Renal pelvis (tissue), 4 donors: ENCODE measurements around the gene DPYD. TPM values are rescaled to one million over a fixed set of nuclear protein-coding genes. Genes with fewer than 3 reads are reported as not detected.

ENCODE experiments used
- DNase-seq: peaks from one replicate; pipeline ENCODE4 v3.0.0-alpha.2; 2013
- polyA plus RNA-seq, 3 donors: library from polyadenylated mRNA; unstranded; fragments of 120-200 nt; gene quantifications; one replicate each; pipeline ENCODE4 v1.2.1, GENCODE V29; 2013; ENCODE audit not compliant: insufficient read length in 3 of 3

DPYD gene
- polyA plus RNA-seq, 3 donors = 9.8 to 13.8 (median 12.2) TPM

DNA sequence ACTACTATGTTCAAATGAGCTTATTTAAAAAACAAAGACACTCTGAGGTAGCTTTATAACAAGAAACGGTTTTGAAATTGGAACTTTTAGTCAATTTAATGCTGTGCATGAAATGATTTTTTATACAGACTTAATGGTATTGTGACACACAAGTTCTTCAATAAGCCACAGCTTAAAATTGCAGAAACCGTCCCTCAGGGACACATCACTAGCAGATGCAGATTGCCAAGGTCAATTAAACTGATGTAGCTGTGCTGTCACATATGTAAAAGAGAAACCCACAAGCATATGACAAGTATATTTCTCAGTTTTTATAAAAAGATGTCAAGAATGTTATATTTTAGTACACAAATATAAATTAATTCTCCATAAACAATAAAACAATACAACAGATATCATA is 366.9 kb downstream of the DPYD start:
- DNase-seq = no peak

DNA sequence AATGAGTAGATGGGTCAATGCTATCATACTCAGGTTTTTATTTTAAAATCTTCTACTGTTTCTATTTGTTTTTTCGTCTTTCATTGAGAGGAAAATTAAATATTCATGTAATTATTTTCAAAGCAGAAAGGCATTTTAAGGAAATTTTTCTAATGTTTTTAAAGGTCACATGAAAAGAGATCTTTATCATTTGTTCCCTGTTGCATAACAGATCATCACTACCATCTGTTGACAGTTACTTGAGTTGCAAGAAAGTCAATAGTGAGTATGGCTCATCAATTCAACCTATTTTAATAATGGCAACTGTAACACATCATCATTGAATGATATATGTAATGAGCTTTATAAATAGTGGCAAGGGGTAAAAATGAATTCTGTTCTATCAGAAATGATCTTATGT is 369.7 kb downstream of the DPYD start:
- no peak for DNase-seq

DNA sequence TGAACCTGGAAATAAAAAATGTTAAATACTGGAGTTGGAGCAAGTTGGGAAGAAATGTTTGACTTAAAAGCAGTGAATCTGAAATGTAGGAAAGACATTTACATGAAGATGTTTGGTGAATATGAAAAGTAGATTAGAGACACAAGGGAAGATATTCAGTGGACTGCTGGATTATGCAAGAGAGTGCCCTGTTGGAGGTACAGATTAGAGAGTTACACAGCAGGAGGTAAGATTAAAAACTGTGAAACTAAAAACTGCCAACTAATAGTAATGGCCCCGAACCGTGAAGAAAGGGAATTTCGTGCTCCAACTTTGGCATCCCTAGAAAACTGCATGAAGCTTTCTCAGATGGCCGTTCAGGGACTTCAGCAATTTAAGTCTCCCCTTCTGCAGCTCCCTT is 375.4 kb downstream of the DPYD start:
- DNase-seq = no peak

DNA sequence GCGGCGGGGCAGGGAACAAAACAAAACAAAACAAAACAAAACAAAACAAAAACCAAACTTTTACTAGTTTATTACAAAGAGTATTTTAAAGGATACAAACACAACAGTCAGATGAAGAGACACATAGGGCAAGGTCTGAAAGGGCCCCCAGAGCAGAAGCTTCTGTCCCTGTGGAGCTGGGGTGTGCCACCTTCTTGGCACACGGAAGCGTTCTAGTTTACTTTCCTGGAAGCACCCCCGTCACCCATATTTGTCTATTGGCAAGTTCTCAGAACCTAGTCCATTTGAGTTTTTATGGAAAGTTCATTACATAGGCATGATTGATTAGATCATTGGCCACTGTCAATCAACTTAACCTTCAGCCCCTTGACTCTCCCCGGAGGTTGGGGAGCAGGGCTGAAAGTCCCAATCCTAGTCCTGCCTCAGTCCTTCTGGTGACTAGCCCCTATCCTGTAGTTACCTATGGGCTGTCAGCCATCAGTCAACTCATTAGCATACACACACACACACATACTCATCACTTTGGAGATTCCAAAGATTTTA is 380.4 kb downstream of the DPYD start:
- DNase-seq = no peak

DNA sequence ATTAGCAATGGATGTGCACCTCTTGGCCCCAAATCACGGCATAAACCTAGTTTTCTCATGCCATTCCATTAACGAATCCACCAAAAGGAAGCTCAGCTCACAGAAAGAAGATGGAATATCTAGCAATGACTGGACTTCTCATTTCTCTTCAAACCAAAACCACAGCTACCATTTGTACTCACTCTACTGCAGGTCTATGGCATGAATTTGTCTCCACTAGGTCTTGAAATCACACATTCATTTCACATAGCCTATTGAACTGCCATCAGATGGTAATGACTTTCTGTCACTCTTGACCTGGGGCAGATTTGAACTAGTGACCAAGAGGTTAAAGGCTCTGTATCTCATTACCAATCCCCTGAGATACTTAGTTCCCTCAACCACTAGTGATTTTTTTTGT is 382.7 kb downstream of the DPYD start:
- DNase-seq = no peak

DNA sequence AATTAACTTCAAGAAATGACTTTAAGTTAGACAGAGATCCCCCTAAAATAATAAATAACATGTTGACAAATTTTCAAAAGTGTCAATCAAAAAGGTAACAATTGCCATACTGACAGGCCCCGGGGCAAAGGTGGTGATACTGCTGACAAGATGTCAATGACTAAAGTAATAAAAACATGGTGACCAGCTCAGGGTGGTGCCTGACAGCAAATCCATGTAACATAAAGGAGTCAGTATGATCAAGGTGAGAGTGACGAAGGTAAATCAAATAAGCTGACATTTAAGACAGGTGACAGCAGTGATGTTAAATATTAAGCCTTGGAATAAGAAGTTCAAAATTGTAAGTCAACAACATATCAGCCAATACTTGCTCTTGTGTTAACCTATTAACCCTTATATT is 387.5 kb downstream of the DPYD start:
- DNase-seq = no peak

DNA sequence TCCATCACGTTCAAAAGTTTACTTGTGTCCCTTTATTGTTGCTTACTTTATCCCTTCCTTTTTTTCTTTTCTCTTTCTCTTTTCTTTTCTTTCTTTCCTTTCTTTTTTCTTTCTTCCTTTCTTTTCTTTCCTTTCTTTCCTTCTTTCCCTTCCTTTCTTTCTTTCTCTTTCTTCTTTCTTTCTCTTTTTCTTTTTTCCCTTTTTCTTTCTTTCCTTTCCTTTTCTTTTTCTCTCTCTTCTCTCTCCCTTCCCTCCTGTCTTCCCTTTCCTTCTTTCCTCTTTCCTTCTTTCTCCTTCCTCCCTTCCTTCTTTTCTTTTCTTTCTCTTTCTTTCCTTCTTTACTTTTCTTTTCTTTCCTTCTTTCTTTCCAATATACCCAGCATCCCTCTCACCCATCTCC is 391.2 kb downstream of the DPYD start:
- DNase-seq = no peak

DNA sequence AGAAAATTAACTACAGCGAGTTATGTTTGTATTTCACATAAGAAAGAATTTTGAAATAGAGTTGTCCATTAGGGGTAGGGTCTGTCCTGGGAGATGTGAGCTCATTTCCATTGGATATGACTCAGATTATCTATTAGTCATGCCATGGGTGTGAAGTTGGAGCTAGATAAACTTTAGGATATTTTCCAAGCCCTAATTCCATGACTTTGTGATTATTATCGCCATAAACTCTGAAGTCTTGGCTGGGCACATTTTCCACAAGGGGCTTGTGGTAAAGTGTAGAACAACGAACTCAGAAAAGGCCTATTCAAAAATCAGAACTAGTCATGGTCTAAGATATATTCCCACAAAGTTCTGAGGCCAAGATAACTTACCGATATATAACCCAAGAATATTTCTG is 396.6 kb downstream of the DPYD start:
- DNase-seq = no peak

DNA sequence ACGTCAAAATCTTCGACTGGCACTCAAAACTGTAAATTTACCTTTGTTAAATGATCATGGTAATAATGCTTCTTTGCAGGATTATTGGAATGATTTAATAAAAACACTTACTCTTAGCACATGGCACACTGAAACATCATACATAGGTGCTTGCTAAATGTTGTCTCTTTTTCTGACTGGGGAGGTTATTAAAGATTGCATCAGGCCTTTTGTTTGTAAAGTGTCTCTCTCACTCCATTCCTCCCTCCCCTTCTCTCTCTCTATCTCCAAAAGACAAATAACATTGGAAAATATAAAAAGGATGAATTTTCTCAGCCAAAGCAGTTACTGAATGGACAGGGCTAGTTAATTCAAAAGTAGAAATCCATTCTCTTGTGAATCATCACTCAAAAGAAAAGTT is 404.2 kb downstream of the DPYD start:
- DNase-seq = no peak

DNA sequence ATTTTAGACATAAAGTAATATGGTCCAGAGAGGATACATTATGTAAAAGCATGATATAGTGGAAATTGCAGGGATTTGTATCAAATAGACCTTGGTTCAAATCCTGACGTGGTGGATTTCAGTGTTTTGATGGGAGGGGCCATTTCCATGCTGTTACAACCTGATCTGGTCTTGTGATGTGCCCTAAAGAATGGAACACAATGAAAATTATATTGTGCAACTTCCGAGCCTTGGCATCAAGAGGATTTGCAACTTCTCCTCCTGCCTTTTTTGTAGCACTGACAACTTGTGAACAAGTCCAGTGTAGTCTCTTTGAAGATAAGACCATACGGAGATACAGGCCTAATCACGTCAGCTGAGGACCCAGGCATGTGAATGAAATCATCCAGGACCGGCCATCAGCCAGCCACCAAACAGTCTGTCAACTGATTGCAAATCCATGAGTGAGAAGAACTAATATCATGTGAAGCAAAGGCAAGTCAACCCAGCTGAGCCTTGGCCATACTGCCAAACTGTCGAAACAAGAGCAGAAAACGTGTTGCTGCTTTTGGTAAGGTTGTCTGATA is 412.1 kb downstream of the DPYD start:
- no peak for DNase-seq

DNA sequence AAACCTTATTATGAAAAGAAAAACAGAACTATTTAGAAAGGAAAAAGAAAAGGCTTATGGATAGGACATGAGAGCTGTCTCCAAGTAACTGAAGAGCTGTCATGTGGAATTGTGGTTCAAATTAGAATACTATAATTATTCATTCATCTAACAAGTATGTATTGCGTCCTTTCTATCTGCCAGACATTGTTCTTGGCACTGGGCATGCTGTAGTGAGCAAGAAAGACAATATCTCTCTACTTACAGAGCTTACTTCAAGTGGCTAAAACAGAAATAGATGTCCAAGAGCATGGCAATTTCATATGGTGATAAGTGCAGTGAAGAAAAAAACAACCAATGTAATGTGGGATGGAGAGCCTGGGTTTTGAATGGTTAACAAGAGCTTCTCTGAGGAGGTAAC is 413.0 kb downstream of the DPYD start:
- no peak for DNase-seq

DNA sequence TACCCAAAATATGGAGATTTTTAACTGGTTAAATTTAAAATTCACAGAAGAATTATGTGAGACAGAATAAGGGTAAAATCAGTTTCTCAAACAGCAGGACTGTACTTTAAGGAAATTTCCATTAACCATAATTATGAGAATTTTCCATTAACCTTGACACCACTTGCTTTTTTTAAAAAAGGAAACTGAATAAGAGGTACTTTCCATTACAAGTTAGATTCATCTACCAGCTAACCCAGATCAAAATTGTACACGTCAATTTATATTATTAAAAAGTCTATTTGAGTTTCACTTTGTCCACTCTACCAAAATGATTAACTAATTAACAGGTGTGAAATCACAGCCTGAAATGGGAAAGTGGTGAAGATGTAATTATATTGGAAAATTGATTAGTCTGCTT is 414.5 kb downstream of the DPYD start:
- no peak for DNase-seq

DNA sequence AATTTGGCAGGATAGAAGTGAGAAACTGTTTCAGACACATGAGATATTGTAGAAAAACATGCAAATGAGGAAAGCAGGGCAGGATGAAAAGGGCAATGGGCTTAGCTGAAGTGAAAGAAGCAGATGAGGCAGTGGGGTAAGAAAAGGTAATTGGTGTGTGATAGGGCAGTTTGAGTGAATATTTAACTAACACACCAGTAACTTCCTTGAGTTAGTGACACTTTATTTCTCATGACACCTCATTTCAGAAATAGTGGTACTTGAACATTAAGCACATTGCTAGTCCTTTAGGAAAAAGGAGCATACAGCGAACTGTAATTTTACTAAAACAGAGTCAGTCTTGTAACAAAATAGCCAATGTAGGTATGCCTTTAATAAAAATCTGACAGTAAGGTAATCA is 415.0 kb downstream of the DPYD start:
- DNase-seq = no peak

DNA sequence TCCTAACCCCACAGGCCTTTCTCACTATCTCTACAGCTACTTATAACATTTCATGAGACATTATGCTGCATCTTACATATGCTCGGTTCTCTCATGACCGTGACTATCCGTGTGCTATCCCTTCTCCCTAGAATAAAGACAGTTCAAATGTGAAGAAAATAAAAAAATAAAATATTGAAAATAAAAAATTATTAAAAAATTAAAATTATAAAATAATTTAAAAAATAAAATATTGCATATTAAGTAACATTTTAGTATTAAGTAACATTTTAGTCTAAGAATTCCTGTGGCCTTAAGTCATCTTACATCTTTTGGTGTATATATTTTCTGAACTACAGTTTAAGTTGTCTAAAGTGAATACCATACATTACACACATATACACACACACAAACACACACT is 415.5 kb downstream of the DPYD start:
- DNase-seq = no peak

DNA sequence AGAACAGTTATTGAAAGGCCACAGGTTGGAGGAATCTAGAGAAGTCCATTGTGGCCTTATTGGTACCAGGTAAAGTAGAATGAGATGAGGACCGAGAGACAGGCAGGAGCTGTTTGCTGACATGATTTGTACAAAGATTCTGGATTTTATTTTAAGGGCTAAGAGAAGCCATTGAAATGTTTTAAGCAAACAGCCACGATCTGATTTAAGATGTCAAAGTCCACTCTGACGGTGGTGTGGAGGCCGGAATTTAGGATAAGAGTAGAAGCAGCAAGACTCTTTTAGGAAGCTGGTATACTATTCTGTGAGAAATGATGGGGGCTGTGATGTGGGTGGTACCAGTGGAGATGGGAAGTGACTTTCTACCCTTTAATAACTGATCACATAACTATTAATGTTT is 418.5 kb downstream of the DPYD start:
- DNase-seq = no peak

DNA sequence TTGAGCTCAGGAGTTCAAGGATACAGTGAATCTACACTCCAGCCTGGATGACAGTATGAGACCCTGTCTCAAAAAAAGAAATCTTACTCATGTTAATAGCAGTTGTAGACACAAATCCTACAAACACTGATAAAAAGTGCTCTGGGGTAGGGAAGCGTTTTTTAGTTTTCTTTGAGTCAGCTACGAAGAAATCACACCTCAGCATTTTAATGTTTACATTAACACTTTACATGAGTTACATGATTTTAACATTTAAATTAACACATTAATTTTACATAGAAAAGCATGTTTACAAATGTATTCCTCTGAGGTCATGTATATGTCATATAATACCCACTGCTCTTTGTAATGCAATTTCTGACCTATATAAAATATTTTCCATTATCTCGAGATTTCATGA is 419.2 kb downstream of the DPYD start:
- no peak for DNase-seq

DNA sequence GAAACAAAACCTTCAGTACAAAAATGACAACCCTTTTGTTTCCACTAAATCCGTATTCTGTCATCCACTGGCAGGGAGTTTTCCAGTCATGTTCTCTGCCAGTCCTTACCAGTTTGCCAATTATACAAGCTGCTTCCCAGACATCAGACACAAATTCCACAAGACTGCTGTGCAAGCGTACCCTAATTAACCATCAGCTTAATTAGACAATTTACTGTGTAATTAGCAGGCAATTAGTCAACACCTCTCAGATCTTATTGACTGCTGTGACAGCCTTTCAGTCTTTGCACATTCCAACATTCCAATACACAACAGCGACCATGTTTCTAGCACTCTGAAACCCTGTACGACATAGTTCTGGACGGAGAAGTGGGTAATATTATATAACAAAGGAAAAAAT is 420.1 kb downstream of the DPYD start:
- DNase-seq = no peak

DNA sequence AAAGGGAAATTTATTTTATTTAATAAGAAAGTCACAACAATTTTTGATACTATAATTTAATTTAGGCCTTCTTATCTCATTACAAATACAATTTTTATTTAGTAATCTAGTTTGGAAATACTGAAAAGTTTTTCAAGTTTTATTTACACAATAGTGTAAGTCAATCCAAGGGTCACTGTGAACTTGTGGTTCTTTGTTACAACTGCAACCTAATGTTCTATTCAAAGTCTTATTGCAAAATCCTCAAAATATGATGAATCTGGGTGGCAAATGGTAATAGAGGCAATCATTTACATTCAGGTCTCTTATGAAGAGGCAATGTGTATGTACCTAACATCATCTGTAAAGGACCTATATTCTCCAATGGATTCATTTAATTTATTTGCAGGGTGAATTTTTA is 421.2 kb downstream of the DPYD start:
- no peak for DNase-seq

DNA sequence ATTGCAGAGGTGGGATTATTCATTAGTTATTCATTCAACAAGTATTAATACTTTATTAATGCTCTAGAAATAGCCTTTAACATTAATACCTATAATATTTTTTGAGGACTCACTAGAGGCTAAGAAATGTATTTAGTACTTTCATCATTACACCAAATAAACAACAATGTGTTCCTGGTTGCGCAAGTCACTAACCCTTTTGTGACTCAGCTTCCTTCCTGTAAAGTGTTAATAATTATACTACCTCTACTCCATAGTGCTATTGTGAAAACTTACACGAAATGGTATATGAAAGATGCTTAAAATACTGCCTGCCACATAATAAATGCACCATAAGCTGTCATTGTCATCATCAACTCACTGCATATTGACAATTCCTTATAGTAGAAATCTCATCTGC is 431.0 kb downstream of the DPYD start:
- no peak for DNase-seq

DNA sequence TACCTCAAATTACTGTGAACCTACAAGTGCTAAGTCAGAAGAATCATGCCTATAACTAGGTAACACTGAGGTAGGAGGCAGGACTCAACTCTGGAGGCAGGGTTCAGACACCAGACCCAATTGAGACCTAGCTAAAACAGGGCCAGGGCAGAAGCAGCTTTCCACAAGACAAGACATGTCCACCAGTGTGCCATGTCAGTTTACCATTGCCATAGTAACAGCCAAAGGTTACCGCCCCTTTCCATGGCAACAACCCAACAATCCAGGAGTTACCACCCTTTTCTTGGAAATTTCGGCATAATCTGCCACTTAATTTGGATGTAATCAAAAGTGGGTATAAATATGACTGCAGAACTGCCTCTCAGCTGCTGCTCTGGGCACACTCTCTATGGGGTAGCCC is 432.3 kb downstream of the DPYD start:
- DNase-seq = no peak

DNA sequence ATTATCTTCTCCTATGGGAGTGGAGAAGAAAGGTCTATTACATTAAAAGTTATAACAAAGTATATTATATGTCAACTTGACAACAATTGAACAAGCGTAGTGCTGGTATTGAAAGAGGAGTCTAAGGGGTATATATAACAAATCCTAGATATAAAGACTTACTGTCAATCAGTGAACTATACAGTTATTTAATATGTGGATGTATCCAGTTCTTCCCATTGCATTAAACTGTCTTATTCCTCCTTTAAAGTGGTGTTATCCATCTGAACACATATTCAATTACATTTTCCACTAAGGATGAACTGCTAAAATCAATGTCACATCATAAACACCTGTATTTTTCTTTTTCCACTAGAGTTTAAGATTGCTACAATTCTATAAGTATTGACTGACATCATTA is 438.8 kb downstream of the DPYD start:
- no peak for DNase-seq

DNA sequence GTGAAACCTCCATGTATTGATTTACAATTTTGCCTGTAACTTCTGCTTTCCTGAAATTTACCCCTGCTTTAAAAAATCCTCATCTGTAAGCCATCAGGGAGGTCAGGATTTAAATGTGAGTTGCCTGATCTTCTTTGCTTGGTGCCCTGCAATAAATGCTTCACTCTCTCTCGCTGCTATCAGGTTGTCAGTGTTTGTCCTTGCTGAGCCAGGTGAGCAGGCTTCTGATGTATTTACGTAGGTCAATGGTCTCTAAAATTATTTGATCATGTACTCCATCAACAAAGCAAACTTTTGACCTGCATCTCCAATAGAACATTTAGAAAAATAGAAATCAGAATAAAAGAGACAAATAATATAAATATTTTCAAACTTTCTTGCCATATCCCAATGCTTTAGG is 453.4 kb downstream of the DPYD start:
- no peak for DNase-seq

DNA sequence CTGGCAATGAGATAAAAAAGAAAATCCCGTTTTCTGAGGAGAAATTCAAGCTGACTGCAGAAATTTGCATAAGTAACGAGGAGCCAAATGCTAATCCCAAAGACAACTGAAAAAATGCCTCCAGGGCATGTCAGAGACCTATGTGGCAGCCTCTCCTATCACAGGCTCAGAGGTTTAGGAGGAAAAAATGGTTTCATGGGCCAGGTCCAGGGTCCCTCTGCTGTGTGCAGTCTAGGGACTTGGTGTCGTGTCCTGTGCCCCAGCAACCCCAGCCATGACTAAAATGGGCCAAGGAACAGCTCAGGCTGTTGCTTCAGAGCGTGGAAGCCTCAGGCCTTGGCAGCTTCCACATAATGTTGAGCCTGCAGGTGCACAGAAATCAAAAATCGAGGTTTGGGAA is 456.5 kb downstream of the DPYD start:
- no peak for DNase-seq

DNA sequence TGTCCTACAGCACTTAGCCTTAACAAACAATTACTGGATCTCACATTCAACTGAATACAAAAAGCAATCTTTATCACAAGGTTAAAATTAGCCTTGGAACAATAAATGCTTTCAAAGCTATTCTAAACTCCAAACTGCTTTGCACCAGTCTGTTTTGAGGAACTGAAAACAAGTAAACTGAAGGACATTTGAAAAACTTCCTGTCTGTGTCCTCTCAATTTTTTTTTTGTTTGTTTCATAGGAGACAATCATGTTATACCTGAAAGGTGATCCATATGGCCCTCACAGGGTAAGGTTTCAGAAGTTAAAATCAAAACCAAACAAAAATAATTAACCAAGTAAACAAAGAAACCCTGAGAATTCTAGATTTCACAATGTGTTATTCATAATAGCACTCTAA is 459.1 kb downstream of the DPYD start:
- DNase-seq = no peak
